GM12878 (cell line): Measurements from ENCODE around the gene SMCO1.

Source experiments
- CTCF ChIP-seq, 3 experiments: IDR thresholded peaks in 2 of 3; conservative IDR thresholded peaks in 1 of 3; 2 replicates each; pipeline ENCODE4 v1.5.1; 2011; ENCODE audit warnings: low read depth in 3 of 3, low read length in 3 of 3, mild to moderate bottlenecking in 3 of 3, control low read depth in 2 of 3, moderate library complexity in 2 of 3, inconsistent platforms in 1 of 3, mixed read lengths in 1 of 3; ENCODE audit not compliant: control insufficient read depth in 2 of 3, insufficient read depth in 1 of 3; ENCODE audit errors: extremely low read depth in 1 of 3
- EGR1 ChIP-seq, 2 experiments: IDR thresholded peaks; 1 replicate in 1 of 2; 2 replicates in 1 of 2; pipeline ENCODE4 v1.6.1; 2011 to 2012; ENCODE audit warnings: low read depth in 2 of 2, low read length in 2 of 2, borderline replicate concordance in 1 of 2, mild to moderate bottlenecking in 1 of 2, moderate library complexity in 1 of 2
- FOXM1 ChIP-seq: IDR thresholded peaks from 2 replicates; pipeline ENCODE4 v1.6.1; 2012; ENCODE audit warnings: low read depth, mild to moderate bottlenecking, inconsistent platforms, low read length, moderate library complexity
- PAX5 ChIP-seq: IDR thresholded peaks from 2 replicates; pipeline ENCODE4 v1.6.1; 2011; ENCODE audit warnings: low read depth, low read length, borderline replicate concordance
- PBX3 ChIP-seq: IDR thresholded peaks from 2 replicates; pipeline ENCODE4 v1.6.1; 2011; ENCODE audit warnings: mild to moderate bottlenecking, low read depth, low read length, moderate library complexity; ENCODE audit not compliant: insufficient replicate concordance
- POLR2A ChIP-seq: IDR thresholded peaks from 2 replicates; pipeline ENCODE4 v1.6.1; 2011; ENCODE audit warnings: low read depth, mild to moderate bottlenecking, low read length
- RFX5 ChIP-seq: IDR thresholded peaks from 2 replicates; pipeline ENCODE4 v1.6.1; 2011; ENCODE audit warnings: low read depth, low read length, improper control_type of control experiment
- SREBF1 ChIP-seq: IDR thresholded peaks from 2 replicates; pipeline ENCODE4 v1.6.1; 2012; ENCODE audit warnings: mild to moderate bottlenecking, low read length
- TARDBP ChIP-seq: IDR thresholded peaks from 2 replicates; pipeline ENCODE4 v1.6.1; 2016; ENCODE audit warnings: borderline replicate concordance
- TCF12 ChIP-seq: IDR thresholded peaks from 2 replicates; pipeline ENCODE4 v1.6.1; 2011; ENCODE audit warnings: low read depth, mild to moderate bottlenecking, low read length
- ZNF274 ChIP-seq: IDR thresholded peaks from one replicate; pipeline ENCODE4 v1.8.0; 2011; ENCODE audit not compliant: insufficient read length, insufficient read depth
- TF ChIP-seq, protein P1 (sequence below): IDR thresholded peaks from 2 replicates; pipeline ENCODE4 v1.6.1; 2012; ENCODE audit warnings: low read depth, low read length, improper control_type of control experiment
- TF ChIP-seq, protein P2 (sequence below): fragments of 450-650 bp; IDR thresholded peaks from 2 replicates; pipeline ENCODE4 v1.6.1; 2017; ENCODE audit warnings: mild to moderate bottlenecking

- TF ChIP-seq TCF12, result no peak
- no peak for TF ChIP-seq RFX5
- TF ChIP-seq ZNF274, result no peak
- TF ChIP-seq FOXM1, result no peak
- no peak for TF ChIP-seq CTCF (IDR thresholded peaks at IDR 0.05 in 2 of 3, conservative IDR thresholded peaks at IDR 0.05 in 1 of 3; ENCODE audit: control insufficient read depth in 2 of 3, extremely low read depth in 1 of 3, insufficient read depth in 1 of 3, low read depth in 3 of 3, low read length in 3 of 3)
- TF ChIP-seq, protein P1, sequence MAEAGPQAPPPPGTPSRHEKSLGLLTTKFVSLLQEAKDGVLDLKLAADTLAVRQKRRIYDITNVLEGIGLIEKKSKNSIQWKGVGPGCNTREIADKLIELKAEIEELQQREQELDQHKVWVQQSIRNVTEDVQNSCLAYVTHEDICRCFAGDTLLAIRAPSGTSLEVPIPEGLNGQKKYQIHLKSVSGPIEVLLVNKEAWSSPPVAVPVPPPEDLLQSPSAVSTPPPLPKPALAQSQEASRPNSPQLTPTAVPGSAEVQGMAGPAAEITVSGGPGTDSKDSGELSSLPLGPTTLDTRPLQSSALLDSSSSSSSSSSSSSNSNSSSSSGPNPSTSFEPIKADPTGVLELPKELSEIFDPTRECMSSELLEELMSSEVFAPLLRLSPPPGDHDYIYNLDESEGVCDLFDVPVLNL, result no peak
- no peak for TF ChIP-seq EGR1 (IDR thresholded peaks at IDR 0.05; ENCODE audit: borderline replicate concordance in 1 of 2, low read depth in 2 of 2, low read length in 2 of 2)
- no peak for TF ChIP-seq SREBF1
- no peak for TF ChIP-seq PBX3
- TF ChIP-seq, protein P2, sequence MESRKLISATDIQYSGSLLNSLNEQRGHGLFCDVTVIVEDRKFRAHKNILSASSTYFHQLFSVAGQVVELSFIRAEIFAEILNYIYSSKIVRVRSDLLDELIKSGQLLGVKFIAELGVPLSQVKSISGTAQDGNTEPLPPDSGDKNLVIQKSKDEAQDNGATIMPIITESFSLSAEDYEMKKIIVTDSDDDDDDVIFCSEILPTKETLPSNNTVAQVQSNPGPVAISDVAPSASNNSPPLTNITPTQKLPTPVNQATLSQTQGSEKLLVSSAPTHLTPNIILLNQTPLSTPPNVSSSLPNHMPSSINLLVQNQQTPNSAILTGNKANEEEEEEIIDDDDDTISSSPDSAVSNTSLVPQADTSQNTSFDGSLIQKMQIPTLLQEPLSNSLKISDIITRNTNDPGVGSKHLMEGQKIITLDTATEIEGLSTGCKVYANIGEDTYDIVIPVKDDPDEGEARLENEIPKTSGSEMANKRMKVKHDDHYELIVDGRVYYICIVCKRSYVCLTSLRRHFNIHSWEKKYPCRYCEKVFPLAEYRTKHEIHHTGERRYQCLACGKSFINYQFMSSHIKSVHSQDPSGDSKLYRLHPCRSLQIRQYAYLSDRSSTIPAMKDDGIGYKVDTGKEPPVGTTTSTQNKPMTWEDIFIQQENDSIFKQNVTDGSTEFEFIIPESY, result no peak
- no peak for TF ChIP-seq POLR2A
- no peak for TF ChIP-seq PAX5
- TF ChIP-seq TARDBP, result no peak
Observed at GRCh38 chr3:196463804-196464203, 51.3 kb downstream of the SMCO1 start.
